Measurements from ENCODE around the gene DKC1.

The DKC1 gene

GRCh38 chrX:154738011-154738738 lies 24.5 kb upstream of the DKC1 start:
- DNase-seq: no peak

- DNase-seq: no peak
These were observed 22.7 kb upstream of the DKC1 start for GRCh38 chrX:154739952-154740465.

- DNase-seq: no peak
These were observed 20.1 kb upstream of the DKC1 start for GRCh38 chrX:154742613-154743012.

- DNase-seq: peak; percentile 65
These were observed 13.8 kb upstream of the DKC1 start for GRCh38 chrX:154748712-154749339.

GRCh38 chrX:154749856-154750255 lies 12.8 kb upstream of the DKC1 start:
- DNase-seq: no peak

GRCh38 chrX:154750301-154751202 lies 12.1 kb upstream of the DKC1 start, which contains the start of gene GAB3:
TSS of gene GAB3 (minus strand) at chrX:154751077. CDS start at chrX:154751025, 52 bp downstream.
- peak; percentile 8 for DNase-seq

GRCh38 chrX:154751203-154751668 lies 11.4 kb upstream of the DKC1 start:
- DNase-seq: no peak

GRCh38 chrX:154751669-154752271 lies 10.9 kb upstream of the DKC1 start:
- DNase-seq: no peak

- DNase-seq: no peak
These were observed 4.0 kb upstream of the DKC1 start for GRCh38 chrX:154758696-154759095.

- peak; percentile 61 for DNase-seq
These were observed 607 bp upstream of the DKC1 start for GRCh38 chrX:154761977-154762536.

GRCh38 chrX:154774622-154775021 lies 12.0 kb downstream of the DKC1 start:
- DNase-seq: no peak

- no peak for DNase-seq
These were observed 13.0 kb downstream of the DKC1 start for GRCh38 chrX:154775419-154776349.

GRCh38 chrX:154776753-154777152 lies 14.1 kb downstream of the DKC1 start:
- DNase-seq: no peak

- DNase-seq: no peak
These were observed 16.6 kb downstream of the DKC1 start for GRCh38 chrX:154779261-154779660.

GRCh38 chrX:154780968-154781367 lies 18.3 kb downstream of the DKC1 start:
- DNase-seq: no peak

GRCh38 chrX:154784149-154784995 lies 21.7 kb downstream of the DKC1 start:
- DNase-seq: no peak

- no peak for DNase-seq
These were observed 23.1 kb downstream of the DKC1 start for GRCh38 chrX:154785716-154786115.

GRCh38 chrX:154791467-154791866 lies 28.8 kb downstream of the DKC1 start:
- no peak for DNase-seq

- DNase-seq: no peak
These were observed 29.3 kb downstream of the DKC1 start for GRCh38 chrX:154791939-154792338.
